IMR-90 (cell line): ENCODE data around the gene CIITA. TPM values are rescaled to one million over a fixed set of nuclear protein-coding genes. Genes with fewer than 3 reads are reported as not detected.

Experiments
- ATAC-seq: fragments of 200-7000 bp; cut with Tn5 transposase; 2 replicates; pipeline ENCODE4 v1.9.1; 2020; ENCODE audit warnings: low read depth, mild to moderate bottlenecking, moderate library complexity
- BruUV-seq: library from RNA; stranded (reverse); fragments of 400-500 nt; replicated peaks from 2 replicates; lab custom pipeline; 2021; lab: Mats Ljungman, UMichigan
- CTCF ChIA-PET: fragments of 300-600 bp; formaldehyde crosslinking; extraction: SDS; loops from one replicate; lab custom pipeline; 2021; ENCODE audit warnings: antibody characterized with exemption; lab: Yijun Ruan, JAX
- POLR2A ChIA-PET: fragments of 300-600 bp; sonication (Branson Sonifier 250); formaldehyde crosslinking; loops from one replicate; lab custom pipeline; 2022; ENCODE audit warnings: antibody characterized with exemption; ENCODE audit not compliant: unreplicated experiment; lab: Charles Lee
- DNase-seq: peaks from one replicate; pipeline ENCODE4 v3.0.0; 2013
- H2AFZ ChIP-seq: replicated peaks from 2 replicates; pipeline ENCODE3; 2013; ENCODE audit warnings: low read length, mild to moderate bottlenecking; ENCODE audit not compliant: poor library complexity
- H2AK5ac ChIP-seq: 2 replicates; pipeline ENCODE4 v1.6.1; 2013; ENCODE audit warnings: low read depth, low read length, inconsistent platforms
- H2AK9ac ChIP-seq: replicated peaks from 2 replicates; pipeline ENCODE3; 2013; ENCODE audit warnings: mild to moderate bottlenecking, low read depth, low read length, moderate library complexity; ENCODE audit not compliant: poor library complexity
- H2BK120ac ChIP-seq: 2 replicates; pipeline ENCODE4 v1.6.1; 2013; ENCODE audit warnings: low read depth, low read length, inconsistent platforms
- H2BK15ac ChIP-seq: 3 replicates; pipeline ENCODE4 v1.6.1; 2013; ENCODE audit warnings: low read depth, low read length, inconsistent platforms
- H2BK20ac ChIP-seq: 2 replicates; pipeline ENCODE4 v1.6.1; 2013; ENCODE audit warnings: low read depth, mild to moderate bottlenecking, inconsistent platforms, low read length, moderate library complexity
- H2BK5ac ChIP-seq: 2 replicates; pipeline ENCODE4 v1.6.1; 2013; ENCODE audit warnings: mild to moderate bottlenecking, low read depth, low read length, inconsistent platforms; ENCODE audit not compliant: poor library complexity, severe bottlenecking
- H3K14ac ChIP-seq: replicated peaks from 2 replicates; pipeline ENCODE4 v1.6.1; 2013; ENCODE audit warnings: low read depth, low read length, inconsistent platforms
- H3K18ac ChIP-seq: 2 replicates; pipeline ENCODE4 v1.6.1; 2013; ENCODE audit warnings: low read depth, low read length, control low read depth
- H3K23ac ChIP-seq: 2 replicates; pipeline ENCODE4 v1.6.1; 2013; ENCODE audit warnings: low read depth, low read length, inconsistent platforms
- H3K27ac ChIP-seq: 2 replicates; pipeline ENCODE4 v1.5.1; 2013; ENCODE audit warnings: mild to moderate bottlenecking, control low read depth, low read length; ENCODE audit not compliant: insufficient read depth
- H3K27me3 ChIP-seq: 2 replicates; pipeline ENCODE4 v1.6.1; 2013; ENCODE audit warnings: low read length; ENCODE audit not compliant: control insufficient read depth, insufficient read depth
- H3K36me3 ChIP-seq: 2 replicates; pipeline ENCODE4 v1.6.1; 2013; ENCODE audit warnings: low read length, mixed read lengths; ENCODE audit not compliant: control insufficient read depth, insufficient read depth
- H3K4ac ChIP-seq: 2 replicates; pipeline ENCODE4 v1.6.1; 2013; ENCODE audit warnings: low read depth, low read length, inconsistent platforms
- H3K4me1 ChIP-seq: 2 replicates; pipeline ENCODE4 v1.6.1; 2013; ENCODE audit warnings: low read length, mixed read lengths; ENCODE audit not compliant: control insufficient read depth, insufficient read depth
- H3K4me2 ChIP-seq: 2 replicates; pipeline ENCODE4 v1.6.1; 2013; ENCODE audit warnings: low read depth, mild to moderate bottlenecking, control low read depth, low read length, moderate library complexity
- H3K4me3 ChIP-seq: 2 replicates; pipeline ENCODE4 v1.5.1; 2013; ENCODE audit warnings: low read depth, mild to moderate bottlenecking, control low read depth, low read length, moderate library complexity; ENCODE audit not compliant: insufficient read depth
- H3K56ac ChIP-seq: 2 replicates; pipeline ENCODE4 v1.6.1; 2013; ENCODE audit warnings: low read length, inconsistent platforms; ENCODE audit not compliant: insufficient read depth; ENCODE audit errors: extremely low read depth
- H3K79me1 ChIP-seq, 2 experiments: 2 replicates each; pipeline ENCODE4 v1.6.1; 2013; ENCODE audit warnings: low read length in 2 of 2, inconsistent platforms in 1 of 2, low read depth in 1 of 2
- H3K9ac ChIP-seq: 2 replicates; pipeline ENCODE4 v1.6.1; 2013; ENCODE audit warnings: low read depth, low read length, control low read depth
- H3K9me1 ChIP-seq: 2 replicates; pipeline ENCODE4 v1.6.1; 2013; ENCODE audit warnings: low read length, inconsistent platforms; ENCODE audit not compliant: insufficient read depth
- H3K9me3 ChIP-seq: 2 replicates; pipeline ENCODE4 v1.6.1; 2013; ENCODE audit warnings: low read length; ENCODE audit not compliant: control insufficient read depth, insufficient read depth
- H4K20me1 ChIP-seq: 2 replicates; pipeline ENCODE4 v1.6.1; 2013; ENCODE audit warnings: low read length, inconsistent platforms; ENCODE audit not compliant: insufficient read depth
- H4K5ac ChIP-seq: 2 replicates; pipeline ENCODE4 v1.6.1; 2013; ENCODE audit warnings: mild to moderate bottlenecking, low read depth, low read length, control low read depth
- H4K8ac ChIP-seq, 2 experiments: 2 replicates each; pipeline ENCODE4 v1.6.1; 2013; ENCODE audit warnings: low read depth in 2 of 2, low read length in 2 of 2, control low read depth in 1 of 2, inconsistent platforms in 1 of 2
- H4K91ac ChIP-seq: 2 replicates; pipeline ENCODE4 v1.6.1; 2013; ENCODE audit warnings: low read depth, low read length, inconsistent platforms; ENCODE audit not compliant: insufficient read depth
- FOS ChIP-seq: fragments of 150-350 bp; IDR thresholded peaks from 2 replicates; pipeline ENCODE4 v1.6.1; 2016; ENCODE audit warnings: low read depth, low read length
- MAFK ChIP-seq: IDR thresholded peaks from 2 replicates; pipeline ENCODE4 v1.6.1; 2012; ENCODE audit warnings: low read depth, low read length, improper control_type of control experiment
- MXI1 ChIP-seq: IDR thresholded peaks from 2 replicates; pipeline ENCODE4 v1.6.1; 2012; ENCODE audit warnings: low read depth, mild to moderate bottlenecking, low read length, moderate library complexity, borderline replicate concordance
- NFE2L2 ChIP-seq: fragments of 150-350 bp; IDR thresholded peaks from 2 replicates; pipeline ENCODE4 v1.6.1; 2016; ENCODE audit warnings: low read depth, mild to moderate bottlenecking, low read length
- RAD21 ChIP-seq: IDR thresholded peaks from 2 replicates; pipeline ENCODE4 v1.6.1; 2012; ENCODE audit warnings: low read length, improper control_type of control experiment
- RCOR1 ChIP-seq: IDR thresholded peaks from 2 replicates; pipeline ENCODE4 v1.6.1; 2012; ENCODE audit warnings: mild to moderate bottlenecking, low read length, improper control_type of control experiment; ENCODE audit not compliant: insufficient replicate concordance
- SMC3 ChIP-seq: fragments of 150-350 bp; IDR thresholded peaks from 2 replicates; pipeline ENCODE4 v1.6.1; 2016; ENCODE audit warnings: low read depth, mild to moderate bottlenecking, antibody characterized with exemption, low read length, moderate library complexity
- whole genome bisulfite sequencing, 2 experiments: methylation state at CpG; one replicate each; pipeline versions ENCODE4 v1.1.5 to v1.1.7; 2013; ENCODE audit warnings: missing lambda C conversion rate in 2 of 2; ENCODE audit not compliant: insufficient read length in 1 of 2; ENCODE audit errors: extremely low coverage in 2 of 2; 5-methylcytosine and 5-hydroxymethylcytosine counted together
- dilution Hi-C: fragments of 300-500 bp; cut with HindIII; formaldehyde crosslinking; loops from one replicate; pipeline ENCODE4 v1.14.3; 2018; ENCODE audit warnings: low sequenced_read_pairs; ENCODE audit not compliant: unreplicated experiment
- in situ Hi-C: fragments of 300-500 bp; cut with MboI; formaldehyde crosslinking; loops from 3 replicates; pipeline ENCODE4 v1.14.3; 2019; ENCODE audit warnings: low sequenced_read_pairs, inconsistent platforms, mixed read lengths
- intact Hi-C: fragments of 100-400 bp; cut with micrococcal nuclease; formaldehyde crosslinking; loops from 2 replicates; pipeline ENCODE4 v1.10.0; 2022
- polyA plus RNA-seq, 3 experiments: library from polyadenylated mRNA; depleted of rRNA; stranded (reverse); fragments of >200 nt; gene quantifications; 2 replicates each; pipeline ENCODE4 v1.2.3, GENCODE V29; 2012; ENCODE audit warnings: low replicate concordance in 1 of 3
- total RNA-seq: library from RNA; depleted of rRNA; stranded (reverse); fragments of >200 nt; gene quantifications from 2 replicates; pipeline ENCODE4 v1.2.3, GENCODE V29; 2012

Gene CIITA
- total and polyA plus RNA-seq, 2 of the 4 experiments (the other 2 are of a cell fraction), result 0.10 TPM; not detected in 1

DNA sequence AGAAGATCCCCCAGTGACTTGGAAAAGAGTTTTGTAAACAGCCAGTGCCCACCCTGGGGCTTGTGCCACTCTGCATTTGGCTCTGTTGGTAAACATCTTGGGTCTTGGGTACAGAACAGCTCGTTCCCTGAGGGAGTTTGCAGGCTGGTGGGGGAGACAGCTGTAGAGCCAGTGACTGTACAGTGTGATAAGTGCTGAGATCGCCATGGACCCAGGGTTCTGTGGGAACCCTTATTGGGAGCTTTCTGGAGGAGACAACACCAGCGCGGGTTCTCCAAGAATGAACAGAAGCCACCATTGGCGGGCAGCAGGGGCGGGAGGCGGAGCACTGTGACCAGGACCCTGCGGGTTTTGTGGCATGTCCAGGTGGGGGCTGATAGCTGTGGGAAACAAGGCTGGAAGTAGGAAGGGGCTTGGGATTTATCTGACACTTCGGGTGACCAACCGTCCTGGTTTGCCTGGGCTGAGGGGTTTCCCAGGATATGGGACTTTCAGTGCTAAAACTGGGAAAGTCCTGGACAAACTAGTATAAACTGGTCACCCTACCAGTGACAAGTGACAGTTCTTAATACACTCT lies 70.3 kb downstream of the CIITA start:
- TF ChIP-seq RAD21 (no peak), FOS (no peak), RCOR1 (no peak), MAFK (no peak), MXI1 (no peak), SMC3 (no peak), NFE2L2 (no peak)
- no peak overlapping the region for H2BK15ac ChIP-seq
- H3K18ac ChIP-seq, result no peak overlapping the region
- no peak overlapping the region for H2AK5ac ChIP-seq
- H3K23ac ChIP-seq, result no peak overlapping the region
- H2AK9ac ChIP-seq, result no peak overlapping the region
- H2BK120ac ChIP-seq, result no peak overlapping the region
- no peak for DNase-seq
- no peaks in the 10 kb centered on the region for H3K36me3 ChIP-seq
- H4K8ac ChIP-seq, result no peak overlapping the region
- no peak overlapping the region for H3K4ac ChIP-seq
- dilution Hi-C loops (no loop called here), in situ Hi-C loops (loop anchor here (25.0 kb wide), 1 partner anchor 1835 kb away; no protein-coding TSS in a partner anchor), intact Hi-C loops (no loop called here)
- WGBS, 2 experiments, result 70% methylated on average over 2 of the region's 10 CpGs; no CpG with 5 or more reads in 1 of the 2 experiments
- H3K27me3 ChIP-seq, result no peaks in the 10 kb centered on the region
- H3K27ac ChIP-seq, result no peak overlapping the region
- no peak overlapping the region for H2BK5ac ChIP-seq
- CTCF ChIA-PET, result interaction anchor here (0.6 kb wide), 1 partner anchor 186 kb away, joined by 4 read pairs; no protein-coding TSS in a partner anchor
- no peak overlapping the region for H2AFZ ChIP-seq
- peaks cover 36% of the 10 kb centered on the region for H3K9me1 ChIP-seq
- no TSS peak for BruUV-seq
- H3K4me2 ChIP-seq, result no peak overlapping the region
- no peak overlapping the region for H2BK20ac ChIP-seq
- H4K20me1 ChIP-seq, result peaks cover 62% of the 10 kb centered on the region
- ATAC-seq, result no peak
- no peak overlapping the region for H3K14ac ChIP-seq
- no peak overlapping the region for H4K91ac ChIP-seq
- H3K79me1 ChIP-seq, result peaks cover 45 to 84% of the 10 kb centered on the region in 2 experiments
- H3K56ac ChIP-seq, result no peak overlapping the region
- H3K9ac ChIP-seq, result no peak overlapping the region
- POLR2A ChIA-PET, result no interaction called here
- no peaks in the 10 kb centered on the region for H3K9me3 ChIP-seq
- H3K4me1 ChIP-seq, result peaks cover 22% of the 10 kb centered on the region
- H3K4me3 ChIP-seq, result no peak overlapping the region
- H4K5ac ChIP-seq, result no peak overlapping the region
